A673 (cell line): ENCODE data around the gene PRAC2. TPM values are rescaled to one million over a fixed set of nuclear protein-coding genes. Genes with fewer than 3 reads are reported as not detected.

Source experiments
- BruUV-seq: library from RNA; stranded (reverse); fragments of 400-500 nt; replicated peaks from 2 replicates; lab custom pipeline; 2021; lab: Mats Ljungman, UMichigan
- CTCF ChIA-PET: fragments of 300-600 bp; sonication (Branson Sonifier 250); formaldehyde crosslinking; loops from one replicate; lab custom pipeline; 2022; ENCODE audit warnings: antibody characterized with exemption; lab: Charles Lee
- POLR2A ChIA-PET: fragments of 300-600 bp; sonication (Branson Sonifier 250); formaldehyde crosslinking; loops from one replicate; lab custom pipeline; 2022; ENCODE audit warnings: antibody characterized with exemption; ENCODE audit not compliant: low non-redundant PET; lab: Charles Lee
- DNase-seq: peaks from one replicate; pipeline ENCODE4 v3.0.0-alpha.2; 2015; ENCODE audit warnings: low spot score
- H3K27ac ChIP-seq: fragments of 200-600 bp; sonication (generic); 2 replicates; pipeline ENCODE4 v1.5.1; 2016; ENCODE audit warnings: mixed run types, low read depth, mild to moderate bottlenecking, mixed read lengths, antibody characterized with exemption, low read length; ENCODE audit not compliant: poor library complexity, severe bottlenecking
- H3K27me3 ChIP-seq: fragments of 200-600 bp; sonication (generic); replicated peaks from 2 replicates; pipeline ENCODE4 v1.6.1; 2017; ENCODE audit warnings: mixed run types, low read depth, mild to moderate bottlenecking, mixed read lengths, antibody characterized with exemption, low read length; ENCODE audit not compliant: insufficient read depth, poor library complexity
- H3K36me3 ChIP-seq: fragments of 200-600 bp; sonication (generic); 2 replicates; pipeline ENCODE4 v1.6.1; 2016; ENCODE audit warnings: mixed run types, mild to moderate bottlenecking, mixed read lengths, antibody characterized with exemption, low read length; ENCODE audit not compliant: insufficient read depth, poor library complexity, severe bottlenecking
- H3K4me1 ChIP-seq: fragments of 200-600 bp; sonication (generic); 2 replicates; pipeline ENCODE4 v1.6.1; 2017; ENCODE audit warnings: mixed run types, mild to moderate bottlenecking, mixed read lengths, antibody characterized with exemption, low read length; ENCODE audit not compliant: insufficient read depth, poor library complexity, severe bottlenecking
- H3K4me3 ChIP-seq: fragments of 200-600 bp; sonication (generic); 2 replicates; pipeline ENCODE4 v1.5.1; 2016; ENCODE audit warnings: low read depth, mixed run types, mild to moderate bottlenecking, mixed read lengths, low read length; ENCODE audit not compliant: poor library complexity, severe bottlenecking
- H3K9me3 ChIP-seq: fragments of 200-600 bp; sonication (generic); 2 replicates; pipeline ENCODE4 v1.6.1; 2016; ENCODE audit warnings: mixed run types, low read depth, mild to moderate bottlenecking, mixed read lengths, antibody characterized with exemption, low read length; ENCODE audit not compliant: poor library complexity, severe bottlenecking
- CTCF ChIP-seq: fragments of 300-800, 200-600 bp; sonication (generic); conservative IDR thresholded peaks from 2 replicates; pipeline ENCODE4 v1.5.1; 2017; ENCODE audit warnings: low read depth, mild to moderate bottlenecking, antibody characterized with exemption, low read length, moderate library complexity, mixed read lengths
- EZH2 ChIP-seq: fragments of 200-600 bp; sonication (generic); IDR thresholded peaks from 2 replicates; pipeline ENCODE4 v1.6.1; 2017; ENCODE audit warnings: borderline replicate concordance, low read depth, mild to moderate bottlenecking, mixed read lengths, antibody characterized with exemption, low read length; ENCODE audit not compliant: poor library complexity, severe bottlenecking
- intact Hi-C: fragments of 100-400 bp; cut with micrococcal nuclease; formaldehyde crosslinking; loops from one replicate; pipeline ENCODE4 v1.10.0; 2022; ENCODE audit not compliant: unreplicated experiment
- total RNA-seq: library from RNA; stranded (reverse); gene quantifications from 2 replicates; pipeline ENCODE4 v1.2.3, GENCODE V29; 2021

The PRAC2 gene
- total RNA-seq, 1 experiment from 2014 or later = 25.5 TPM

- Histone ChIP-seq H3K9me3 (no peaks in the 10 kb centered on the region), H3K36me3 (no peaks in the 10 kb centered on the region), H3K4me3 (no peak overlapping the region), H3K4me1 (no peaks in the 10 kb centered on the region), H3K27me3 (no peaks in the 10 kb centered on the region), H3K27ac (no peak overlapping the region)
- ChIA-PET CTCF (interaction anchor here (0.6 kb wide), 1 partner anchor 1122 kb away, joined by 3 read pairs; no protein-coding TSS in a partner anchor), POLR2A (no interaction called here)
- BruUV-seq = no TSS peak
- no peak for DNase-seq
- intact Hi-C loops = no loop called here
- TF ChIP-seq CTCF = no peak
- no peak for TF ChIP-seq EZH2
Observed at GRCh38 chr17:48738424-48738802, 15.4 kb downstream of the PRAC2 start.

- no peaks in the 10 kb centered on the region for H3K9me3 ChIP-seq
- H3K4me1 ChIP-seq = no peaks in the 10 kb centered on the region
- BruUV-seq = no TSS peak
- intact Hi-C loops = no loop called here
- no peak overlapping the region for H3K4me3 ChIP-seq
- CTCF ChIA-PET = interaction anchor here (0.6 kb wide), 1 partner anchor 1122 kb away, joined by 3 read pairs; no protein-coding TSS in a partner anchor
- no peaks in the 10 kb centered on the region for H3K27me3 ChIP-seq
- TF ChIP-seq CTCF (no peak), EZH2 (no peak)
- no peak overlapping the region for H3K27ac ChIP-seq
- POLR2A ChIA-PET = no interaction called here
- DNase-seq = no peak
- no peaks in the 10 kb centered on the region for H3K36me3 ChIP-seq
Observed at GRCh38 chr17:48738803-48739526, 16.0 kb downstream of the PRAC2 start.

DNA sequence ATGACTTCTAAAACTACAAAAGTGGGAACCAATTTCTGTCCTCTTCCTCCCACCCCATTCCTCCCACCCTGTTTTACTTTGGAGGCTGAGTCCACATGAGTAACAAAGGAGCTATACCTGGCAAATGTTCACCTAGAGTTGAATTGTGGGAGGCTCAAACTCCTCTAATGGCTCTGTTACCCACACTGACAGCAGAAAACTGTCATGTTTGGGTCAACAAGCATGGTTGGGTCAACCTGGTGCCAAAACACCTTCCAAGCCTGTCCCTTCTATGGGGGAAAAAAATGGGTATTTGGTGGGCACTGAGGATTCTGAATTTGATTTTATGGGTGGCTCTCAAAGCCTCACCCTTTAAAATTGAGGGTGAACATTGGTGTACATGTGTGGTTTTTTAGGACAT is 17.6 kb downstream of the PRAC2 start:
- no peaks in the 10 kb centered on the region for H3K36me3 ChIP-seq
- no peak for DNase-seq
- H3K4me1 ChIP-seq = no peaks in the 10 kb centered on the region
- BruUV-seq = no TSS peak
- intact Hi-C loops = no loop called here
- POLR2A ChIA-PET = interaction anchor here (0.6 kb wide), 1 partner anchor 249 kb away, joined by 6 read pairs; no protein-coding TSS in a partner anchor
- CTCF ChIA-PET = no interaction called here
- H3K9me3 ChIP-seq = no peaks in the 10 kb centered on the region
- no peaks in the 10 kb centered on the region for H3K27me3 ChIP-seq
- H3K27ac ChIP-seq = no peak overlapping the region
- TF ChIP-seq EZH2 = no peak
- TF ChIP-seq CTCF = no peak
- H3K4me3 ChIP-seq = no peak overlapping the region
